Activated CD8-positive, alpha-beta memory T cell treated with anti-CD3 and anti-CD28 coated beads for 4 hours (primary cell): Measurements from ENCODE around the gene TMEM178A.
"Not testable (repeated sequence)": the region's sequence is repeated elsewhere in the genome, so short reads cannot be mapped to it uniquely, and the experiment has no call there.

Experiments
- DNase-seq, 2 donors: peaks; one replicate each; pipeline ENCODE4 v3.0.0-alpha.2; 2020; ENCODE audit warnings: low read depth in 2 of 2

Gene TMEM178A

DNA sequence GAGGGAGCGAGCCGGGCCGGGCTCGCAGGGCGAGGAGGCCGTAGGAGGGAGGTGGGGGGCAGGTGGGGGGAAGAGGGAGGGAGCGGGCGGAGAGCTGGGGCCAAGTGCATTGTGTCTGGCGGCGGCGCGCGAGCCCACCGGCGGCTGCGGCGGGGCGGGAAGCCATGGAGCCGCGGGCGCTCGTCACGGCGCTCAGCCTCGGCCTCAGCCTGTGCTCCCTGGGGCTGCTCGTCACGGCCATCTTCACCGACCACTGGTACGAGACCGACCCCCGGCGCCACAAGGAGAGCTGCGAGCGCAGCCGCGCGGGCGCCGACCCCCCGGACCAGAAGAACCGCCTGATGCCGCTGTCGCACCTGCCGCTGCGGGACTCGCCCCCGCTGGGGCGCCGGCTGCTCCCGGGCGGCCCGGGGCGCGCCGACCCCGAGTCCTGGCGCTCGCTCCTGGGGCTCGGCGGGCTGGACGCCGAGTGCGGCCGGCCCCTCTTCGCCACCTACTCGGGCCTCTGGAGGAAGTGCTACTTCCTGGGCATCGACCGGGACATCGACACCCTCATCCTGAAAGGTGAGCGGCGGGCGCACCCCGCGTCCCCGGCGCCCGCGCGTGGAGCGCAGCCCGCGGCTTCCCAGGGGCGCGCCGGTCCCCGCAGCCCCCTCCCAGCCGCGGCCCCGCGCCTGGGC lies at the start of gene TMEM178A:
TMEM178A (plus strand) TSS at position 107 of the 680 bp plus-strand sequence; CDS start at position 165, 58 bp downstream.
- DNase-seq: no peak

DNA sequence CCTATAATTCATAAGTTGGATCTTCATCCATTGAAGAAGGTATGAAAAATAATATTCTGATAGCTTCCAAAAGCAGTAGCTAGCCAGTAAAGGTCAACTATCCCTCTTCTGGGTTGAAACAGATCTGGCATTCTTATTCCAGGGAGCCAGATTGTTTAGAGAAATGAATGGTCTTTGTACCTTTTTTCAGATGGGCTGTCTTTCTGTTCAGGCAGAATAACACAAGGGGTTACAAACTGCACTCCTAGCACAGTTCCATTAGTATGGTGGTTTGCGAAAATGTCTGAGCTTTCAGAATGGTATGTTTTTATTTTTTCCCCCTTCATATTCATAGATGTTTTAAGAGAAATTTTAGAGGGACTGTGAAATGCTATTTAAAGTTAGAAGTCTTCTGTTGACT lies 47.5 kb upstream of the TMEM178A start:
- no peak for DNase-seq

DNA sequence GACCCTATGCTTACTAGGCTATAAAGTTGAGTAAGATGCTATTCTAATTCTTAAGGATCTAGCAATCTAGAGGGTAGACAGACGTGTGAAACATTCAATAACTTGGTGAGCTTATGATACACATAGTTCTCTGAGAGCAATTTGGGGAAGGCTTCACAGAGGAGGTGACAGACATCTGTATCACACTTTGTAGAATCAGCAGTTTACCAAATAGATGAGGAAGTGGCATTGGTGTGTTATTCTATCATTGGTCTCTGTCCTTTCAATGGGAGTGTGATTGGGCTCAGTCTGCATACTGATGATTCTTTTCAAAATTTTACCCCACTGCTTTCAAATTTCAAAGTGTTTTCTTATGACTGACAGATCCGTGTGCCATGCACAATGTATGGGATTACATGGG lies 47.0 kb upstream of the TMEM178A start:
- DNase-seq: no peak

DNA sequence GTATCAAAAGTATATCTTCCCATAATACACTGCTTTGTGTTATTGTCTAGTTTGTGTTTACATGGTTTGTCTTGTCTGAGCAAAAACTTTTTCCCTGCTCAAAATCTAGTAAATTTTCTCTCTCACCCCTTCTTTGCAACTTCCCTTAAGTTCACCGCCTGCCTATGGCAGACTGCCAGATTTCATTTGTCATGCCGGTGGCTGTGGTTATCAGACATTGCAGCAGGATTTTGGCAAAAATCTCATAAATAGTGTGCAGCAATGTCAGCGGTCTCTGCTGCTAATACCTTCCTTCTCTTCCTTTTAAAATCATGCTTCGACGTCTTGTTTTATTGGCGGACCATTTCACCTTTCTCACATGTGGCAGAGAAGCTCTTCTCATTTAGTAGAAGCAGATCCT lies 45.6 kb upstream of the TMEM178A start:
- DNase-seq: no peak

DNA sequence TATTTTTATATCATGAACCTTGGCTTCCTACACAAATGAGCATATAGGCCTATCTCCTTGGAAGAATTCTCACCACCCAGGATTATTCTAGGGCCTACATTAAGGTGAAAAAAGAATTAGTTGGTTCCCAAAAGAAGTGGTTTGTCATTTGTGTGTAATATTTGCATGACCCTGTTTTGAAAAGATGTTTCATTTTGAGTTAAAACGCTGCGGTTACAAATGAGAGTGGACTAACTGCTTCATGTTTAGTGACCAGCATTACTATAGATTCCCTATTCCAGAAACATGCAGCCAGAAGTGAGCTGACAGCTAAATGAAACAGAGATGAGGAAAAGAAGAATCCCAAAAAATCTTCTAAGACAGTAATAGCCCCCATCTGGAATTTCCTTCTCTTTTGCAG lies 44.1 kb upstream of the TMEM178A start:
- no peak for DNase-seq

DNA sequence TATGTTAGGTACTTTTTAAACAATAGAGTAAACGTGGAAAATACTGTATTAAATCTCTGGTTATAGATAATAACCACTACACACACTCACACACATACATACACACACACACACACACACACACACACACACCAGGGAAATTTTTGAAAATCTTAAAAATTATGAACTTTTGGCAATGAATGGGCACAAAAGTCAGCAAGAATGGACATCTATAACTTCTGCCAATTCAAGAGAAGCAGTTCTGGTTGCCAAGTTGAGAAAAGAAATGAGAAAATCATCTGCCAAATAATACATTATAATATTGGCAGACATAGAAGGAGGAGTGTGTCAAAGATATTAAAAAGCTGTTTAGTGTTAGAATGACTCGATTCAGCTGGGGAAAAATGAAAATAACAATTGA lies 42.9 kb upstream of the TMEM178A start:
- no peak for DNase-seq

DNA sequence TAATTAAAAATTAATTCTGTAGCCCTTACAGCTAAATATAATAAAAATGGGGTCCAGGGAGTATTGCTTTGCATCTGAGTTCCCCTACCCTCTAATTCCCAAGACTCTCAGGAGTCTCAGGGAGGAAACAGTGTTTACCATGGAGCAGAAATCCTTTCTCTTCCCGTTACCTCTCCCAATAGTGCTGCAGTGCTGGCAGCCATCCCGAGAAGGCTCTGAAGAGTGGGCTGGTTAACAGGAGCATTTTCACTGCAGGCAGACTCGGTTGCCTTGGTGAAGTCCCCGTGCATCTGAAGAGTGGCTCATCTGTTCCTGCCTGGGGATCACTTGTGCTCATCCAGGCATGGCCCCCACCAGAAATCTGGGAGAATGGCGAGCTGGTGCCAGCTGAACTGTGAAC lies 41.8 kb upstream of the TMEM178A start:
- DNase-seq: no peak

DNA sequence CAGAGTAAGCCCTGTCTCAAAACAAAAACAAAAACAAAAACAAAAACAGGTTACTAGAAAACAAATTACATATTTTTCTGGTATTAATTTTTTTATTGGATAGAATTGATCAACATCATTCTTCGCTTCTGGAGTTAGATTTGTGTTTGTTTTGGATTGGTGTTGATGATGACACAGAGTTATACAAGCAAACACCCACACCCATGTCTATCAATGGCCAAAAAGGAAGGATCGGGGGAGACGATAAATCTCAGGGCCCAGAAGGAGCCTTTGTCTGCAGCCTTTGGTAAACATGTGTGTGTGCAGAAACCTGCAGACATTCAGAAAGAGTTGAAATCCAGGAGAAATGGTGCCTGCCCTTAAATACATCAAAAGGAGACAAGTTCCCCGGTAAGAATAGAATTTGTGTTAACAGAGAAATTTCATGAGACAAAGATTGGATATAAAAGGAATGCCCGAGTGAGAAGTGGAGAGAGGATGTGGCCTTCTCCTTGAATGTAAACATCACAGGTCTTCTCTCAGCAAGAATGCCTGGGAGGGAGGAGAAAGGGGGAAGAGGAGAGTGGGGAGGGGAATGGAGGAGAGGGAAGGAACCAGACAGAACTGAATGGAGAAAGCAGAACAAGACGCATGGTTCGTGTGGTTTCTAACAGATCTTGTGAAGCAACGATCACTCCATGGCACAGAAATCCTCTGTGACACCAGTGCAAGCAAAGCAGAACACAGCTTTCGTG lies 40.4 kb upstream of the TMEM178A start:
- no peak for DNase-seq

DNA sequence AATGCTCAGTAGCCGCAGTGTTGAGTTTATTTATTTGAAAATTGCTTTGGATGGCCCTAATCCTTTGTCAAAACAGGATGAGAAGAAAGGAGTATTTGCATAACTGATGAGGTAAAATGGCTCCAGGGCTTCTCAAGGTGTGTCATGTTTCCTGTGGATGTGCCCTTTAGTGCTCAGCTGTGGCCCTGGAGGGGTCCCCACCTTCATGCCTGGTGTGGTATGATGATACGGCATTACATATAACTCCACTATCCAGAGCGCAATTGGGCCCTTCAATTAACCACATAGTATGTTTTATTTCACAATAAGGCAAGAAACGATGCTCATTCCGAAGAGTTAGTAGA lies 39.8 kb upstream of the TMEM178A start:
- no peak for DNase-seq

DNA sequence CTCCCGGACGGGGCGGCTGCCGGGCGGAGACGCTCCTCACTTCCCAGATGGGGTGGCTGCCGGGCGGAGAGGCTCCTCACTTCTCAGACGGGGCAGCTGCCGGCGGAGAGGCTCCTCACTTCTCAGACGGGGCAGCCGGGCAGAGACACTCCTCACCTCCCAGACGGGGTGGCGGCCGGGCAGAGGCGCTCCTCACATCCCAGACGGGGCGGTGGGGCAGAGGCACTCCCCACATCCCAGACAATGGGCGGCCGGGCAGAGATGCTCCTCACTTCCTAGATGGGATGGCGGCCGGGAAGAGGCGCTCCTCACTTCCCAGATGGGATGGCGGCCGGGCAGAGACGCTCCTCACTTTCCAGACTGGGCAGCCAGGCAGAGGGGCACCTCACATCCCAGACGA lies 37.4 kb upstream of the TMEM178A start:
- not testable (repeated sequence) for DNase-seq

DNA sequence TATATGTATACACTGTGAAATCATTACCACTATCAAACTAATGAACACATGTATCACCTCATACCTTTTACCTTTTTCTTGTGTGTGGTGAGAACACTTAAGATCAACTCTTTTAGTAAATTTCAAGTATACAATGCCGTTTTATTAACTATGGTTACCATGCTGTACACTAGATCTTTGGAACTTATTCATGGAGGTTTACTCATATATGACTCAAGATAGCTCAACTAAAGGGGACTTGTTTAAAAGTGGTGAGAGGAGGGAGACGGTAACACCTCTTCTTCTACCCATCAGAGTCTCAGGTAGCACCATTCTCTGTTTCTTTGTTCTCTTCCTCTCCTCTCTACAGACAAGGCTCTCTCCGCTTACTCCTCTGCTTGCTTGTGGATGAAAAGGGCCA lies 36.1 kb upstream of the TMEM178A start:
- no peak for DNase-seq

DNA sequence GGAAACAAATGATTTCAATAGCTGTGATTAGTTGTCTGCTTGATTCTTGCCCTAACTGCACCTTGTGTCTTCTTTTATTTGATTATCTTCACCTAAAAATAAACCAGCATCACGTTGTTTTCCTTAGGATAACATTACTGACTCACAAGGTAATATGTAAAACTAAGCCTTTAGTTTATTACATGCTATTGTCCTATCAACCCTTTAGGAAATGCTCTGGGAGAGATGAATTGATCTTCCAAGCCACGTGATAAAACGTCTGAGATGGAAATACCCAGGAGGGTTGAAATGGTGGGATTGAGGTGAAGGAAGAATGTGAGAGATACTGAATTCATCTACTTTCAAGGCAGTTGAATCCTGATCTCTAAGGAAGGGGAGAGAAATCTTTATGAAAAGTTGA lies 34.5 kb upstream of the TMEM178A start:
- no peak for DNase-seq

DNA sequence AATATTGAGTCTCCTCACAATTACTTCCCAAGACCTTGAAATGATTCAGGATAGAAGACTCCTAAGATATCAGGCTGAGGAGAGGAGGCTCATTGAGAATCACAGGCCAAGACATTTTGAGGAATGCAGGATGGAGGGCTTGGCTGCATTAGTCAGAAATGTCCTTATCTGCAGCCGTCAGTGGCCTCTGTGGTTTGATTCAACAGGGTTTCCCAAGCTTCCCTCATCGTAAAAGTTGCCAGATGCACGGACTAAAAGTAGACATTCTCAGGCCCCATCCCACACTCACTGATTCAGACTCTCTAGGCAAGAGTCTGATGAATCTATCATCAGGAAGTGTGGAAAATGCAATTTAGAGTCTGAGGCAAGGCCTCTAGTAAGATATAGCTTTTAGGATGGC lies 34.0 kb upstream of the TMEM178A start:
- no peak for DNase-seq

DNA sequence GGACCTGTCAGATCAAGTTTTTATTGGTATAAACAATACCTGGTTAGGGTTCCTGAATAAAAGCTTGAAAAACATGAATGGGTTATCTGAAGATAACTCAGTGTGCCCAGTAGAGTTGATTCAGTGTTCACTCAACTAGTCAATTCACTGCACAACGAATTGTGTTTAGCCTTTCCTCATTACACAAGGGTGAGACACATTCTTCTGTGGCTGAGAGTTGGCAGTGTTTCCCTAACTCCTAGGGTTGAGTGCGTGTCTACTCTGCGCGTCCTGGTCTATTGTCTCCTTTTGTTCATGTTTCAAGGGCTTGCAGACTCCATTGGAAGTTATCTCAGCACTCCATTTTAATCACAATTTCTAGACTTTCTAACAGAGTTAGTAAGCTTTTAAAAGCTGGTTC lies 32.8 kb upstream of the TMEM178A start:
- no peak for DNase-seq

DNA sequence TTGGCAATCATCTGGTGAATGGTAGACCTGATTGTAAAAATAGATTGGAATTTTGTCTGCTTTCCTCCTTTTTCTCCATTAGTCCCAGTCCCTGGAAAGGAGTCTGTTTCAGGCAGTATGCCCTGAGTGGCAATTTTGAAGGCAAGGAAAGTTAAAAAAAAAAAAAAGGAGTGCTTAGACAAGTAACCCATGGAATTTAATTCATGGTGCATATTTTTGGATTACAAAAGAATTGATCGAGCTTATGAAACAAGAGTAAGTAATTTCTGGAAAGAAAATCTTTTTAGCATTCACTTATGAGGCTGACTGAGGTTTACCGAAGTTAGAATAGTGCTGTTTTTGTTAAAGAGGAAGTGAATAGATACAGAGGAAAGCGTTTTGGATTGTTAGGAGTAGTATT lies 29.4 kb upstream of the TMEM178A start:
- no peak for DNase-seq

DNA sequence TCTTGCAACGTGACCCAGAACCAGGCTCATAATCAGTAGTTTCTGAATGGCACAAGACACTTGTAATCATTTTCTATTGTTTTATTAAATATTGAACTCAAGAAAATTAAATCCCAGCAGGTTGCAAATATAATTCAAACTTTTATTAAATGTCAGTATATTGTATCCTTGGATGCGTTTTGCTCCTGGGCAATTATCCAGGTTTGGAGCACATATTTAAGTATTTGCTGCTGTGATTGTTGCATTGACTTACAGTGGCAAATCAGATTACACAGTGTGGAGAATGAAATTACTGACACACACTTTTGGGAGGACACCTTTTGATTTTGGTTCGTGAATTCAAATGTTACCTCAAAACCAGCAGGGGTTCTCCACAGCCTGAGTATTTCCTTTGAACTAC lies 27.1 kb upstream of the TMEM178A start:
- no peak for DNase-seq

DNA sequence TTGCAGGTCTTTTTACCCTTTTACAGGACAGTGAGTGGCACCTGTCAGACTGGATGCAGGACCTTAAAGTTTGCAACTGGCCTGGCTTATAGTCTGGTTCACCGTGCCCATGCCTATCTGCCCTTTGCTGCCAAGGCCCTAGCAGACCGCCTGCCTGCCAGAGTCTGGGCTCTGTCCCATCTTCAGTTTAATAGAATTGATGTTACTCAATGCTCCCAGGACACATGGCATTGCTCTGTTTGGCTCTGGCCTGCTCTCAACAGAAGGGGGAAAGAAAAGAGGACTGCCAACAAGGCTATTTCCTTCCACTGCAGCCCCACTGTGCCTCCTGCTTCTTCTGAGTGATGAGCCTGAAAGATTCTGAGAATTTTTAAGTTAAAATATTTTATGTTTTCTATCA lies 25.6 kb upstream of the TMEM178A start:
- DNase-seq: no peak

DNA sequence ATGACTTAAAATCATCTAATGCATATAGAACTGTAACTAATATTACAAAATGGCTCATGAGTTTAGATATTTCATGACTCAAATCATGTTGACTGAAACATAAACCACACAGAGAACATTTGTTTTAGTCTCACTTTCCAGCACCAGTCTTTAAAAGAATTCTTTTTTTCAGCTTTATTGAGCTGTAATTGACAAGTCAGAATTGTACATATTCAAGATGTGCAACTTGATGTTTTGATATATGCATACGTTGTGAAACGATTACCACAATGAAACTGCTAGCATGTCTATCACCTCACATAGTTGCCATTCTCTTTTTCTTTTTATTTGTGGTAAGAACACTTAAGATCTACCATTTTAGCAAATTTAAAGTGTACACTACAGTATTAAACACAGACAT lies 25.0 kb upstream of the TMEM178A start:
- DNase-seq: no peak

DNA sequence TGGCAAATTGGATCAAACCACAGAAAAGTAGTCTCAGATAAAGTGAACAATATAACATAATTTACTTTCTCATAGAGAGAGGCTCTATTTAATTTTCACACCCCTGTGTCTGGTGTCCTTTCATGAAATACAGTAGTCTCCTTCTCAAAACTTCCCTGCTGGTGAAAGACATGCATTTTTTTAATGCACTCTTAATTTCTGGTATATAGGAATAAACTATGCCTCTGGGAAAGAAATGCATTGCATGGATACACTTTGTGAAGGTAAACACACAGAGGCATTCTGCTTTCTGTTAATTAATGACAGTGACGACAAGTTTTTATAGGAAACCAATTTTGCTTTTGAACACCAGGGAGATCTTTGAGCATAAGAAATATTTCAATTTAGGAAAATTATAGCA lies 24.1 kb upstream of the TMEM178A start:
- no peak for DNase-seq

DNA sequence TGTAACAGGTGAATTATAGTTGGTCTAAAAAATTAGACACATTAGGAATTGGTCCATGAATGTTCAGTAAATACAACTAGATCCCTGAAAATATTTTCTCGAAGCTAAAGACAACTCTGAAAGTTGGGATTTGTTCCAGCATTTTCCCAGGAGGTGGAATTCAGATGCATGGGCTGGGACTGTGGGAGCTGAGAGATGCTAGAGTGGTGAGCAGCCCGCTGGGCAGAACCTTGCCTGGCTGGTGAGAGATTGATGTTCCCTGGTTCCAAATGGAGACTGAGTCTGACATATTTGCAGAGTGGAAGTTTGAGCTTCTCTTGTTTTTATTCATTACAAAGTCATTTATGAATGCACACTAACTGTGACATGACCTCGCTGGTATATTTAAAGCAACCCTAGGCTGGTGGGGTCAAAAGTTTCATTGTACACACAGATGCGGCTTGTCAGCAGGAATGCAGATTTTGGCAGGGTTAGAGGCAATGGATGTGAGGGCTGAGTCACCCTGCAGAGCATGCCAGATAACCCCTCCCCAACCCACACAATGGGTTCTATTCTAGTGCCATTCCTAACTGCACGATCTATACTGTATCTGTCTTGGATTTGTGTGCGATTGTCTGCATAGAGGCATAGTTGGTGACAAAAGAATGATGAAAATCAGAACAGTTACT lies 23.5 kb upstream of the TMEM178A start:
- no peak for DNase-seq

DNA sequence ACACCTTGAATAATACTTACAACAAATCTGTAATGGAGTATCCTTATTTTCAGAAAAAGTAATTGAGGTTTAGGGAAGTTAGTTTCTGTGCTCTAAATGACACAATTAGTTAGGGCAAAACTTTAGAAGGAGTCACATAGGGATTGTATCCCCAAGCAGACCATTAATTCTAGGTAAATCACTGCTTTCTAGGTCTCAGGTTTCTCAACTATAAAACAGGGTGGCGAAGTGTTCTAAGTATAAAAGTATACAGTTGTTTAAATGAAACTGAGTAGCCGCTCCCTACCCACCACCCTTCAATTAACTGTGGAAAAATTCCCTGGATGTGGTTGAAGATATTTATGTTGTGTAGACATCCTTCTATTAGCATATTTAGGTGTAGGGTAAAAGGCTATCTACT lies 19.9 kb upstream of the TMEM178A start:
- no peak for DNase-seq

DNA sequence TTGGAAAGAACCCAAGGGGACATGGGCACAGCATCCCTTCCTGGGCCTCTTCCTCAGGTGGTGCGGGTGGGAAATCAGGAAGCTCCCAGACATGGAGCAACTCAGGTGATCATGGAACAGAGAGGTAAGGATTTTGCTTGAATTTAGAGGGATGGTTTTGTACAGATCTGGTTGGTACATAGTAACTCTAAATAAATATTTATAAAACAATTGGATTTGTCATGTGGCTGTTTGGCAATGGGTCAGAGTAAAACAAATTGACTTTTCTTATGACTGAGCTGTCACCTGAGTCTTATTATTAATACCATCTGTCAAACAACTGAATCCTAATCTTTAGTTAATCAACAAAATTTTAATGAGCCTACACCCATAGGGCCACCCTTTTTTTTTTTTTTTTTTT lies 19.4 kb upstream of the TMEM178A start:
- no peak for DNase-seq

DNA sequence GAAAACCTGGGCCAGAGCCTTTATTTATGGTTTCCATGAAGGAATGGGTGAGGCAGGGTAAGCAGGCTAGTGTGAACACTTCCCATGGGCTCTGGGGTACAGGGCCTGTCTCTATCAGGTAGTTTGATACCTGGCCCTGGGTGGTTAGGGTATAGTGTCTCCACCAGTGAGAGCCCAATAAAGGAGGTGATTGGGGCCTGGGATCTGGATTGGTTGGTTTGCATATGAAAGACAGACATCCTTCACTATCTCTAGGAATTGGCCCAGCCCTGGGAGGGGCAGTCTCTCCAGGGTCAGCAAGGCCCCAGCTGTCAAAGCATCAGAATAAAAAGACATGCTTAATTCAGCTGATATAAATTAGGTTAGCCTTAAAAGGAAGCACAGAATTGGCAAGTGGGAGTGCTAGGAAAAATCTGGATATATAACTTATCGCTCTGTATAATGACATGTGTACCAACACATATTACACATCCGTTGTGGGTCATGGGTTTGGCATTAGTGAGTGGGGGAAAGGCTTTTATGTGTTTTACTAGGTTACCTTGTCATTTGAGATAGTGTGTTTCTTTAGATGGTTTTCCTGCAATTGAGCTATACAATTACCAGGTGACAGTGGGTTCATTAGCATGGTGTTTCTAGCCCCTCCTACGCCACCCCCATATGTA lies 18.5 kb upstream of the TMEM178A start:
- no peak for DNase-seq
